ENCODE data around the gene PHLPP1.
"Not testable (repeated sequence)": the region's sequence is repeated elsewhere in the genome, so short reads cannot be mapped to it uniquely, and the experiment has no call there.

PHLPP1 gene

DNA sequence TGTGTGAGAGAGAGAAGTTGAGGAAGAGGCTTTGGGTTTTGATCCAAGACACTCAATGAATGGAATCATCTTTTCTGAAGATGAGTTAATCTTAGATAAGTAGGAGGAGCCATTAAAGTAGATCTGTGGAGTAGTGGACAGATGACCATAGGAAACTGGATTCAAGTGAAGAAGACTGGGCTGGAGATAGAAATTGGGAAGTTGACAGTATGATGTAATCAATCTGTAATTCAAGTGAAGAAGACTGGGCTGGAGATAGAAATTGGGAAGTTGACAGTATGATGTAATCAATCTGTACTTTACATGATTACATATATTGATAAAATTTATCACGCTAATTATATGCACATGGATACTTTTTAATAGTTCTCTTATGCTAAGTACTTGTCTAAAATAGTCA is 92.8 kb downstream of the PHLPP1 start:
- H3K4me3 ChIP-seq (ENCODE audit: low read depth, low read length), result no peak overlapping the region
- DNase-seq (ENCODE audit: low read depth), result peak; percentile 44
- TF ChIP-seq, protein P1, sequence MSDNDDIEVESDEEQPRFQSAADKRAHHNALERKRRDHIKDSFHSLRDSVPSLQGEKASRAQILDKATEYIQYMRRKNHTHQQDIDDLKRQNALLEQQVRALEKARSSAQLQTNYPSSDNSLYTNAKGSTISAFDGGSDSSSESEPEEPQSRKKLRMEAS (IDR thresholded peaks at IDR 0.05; ENCODE audit: low read depth, low read length), result no peak
- TF ChIP-seq, protein P2, sequence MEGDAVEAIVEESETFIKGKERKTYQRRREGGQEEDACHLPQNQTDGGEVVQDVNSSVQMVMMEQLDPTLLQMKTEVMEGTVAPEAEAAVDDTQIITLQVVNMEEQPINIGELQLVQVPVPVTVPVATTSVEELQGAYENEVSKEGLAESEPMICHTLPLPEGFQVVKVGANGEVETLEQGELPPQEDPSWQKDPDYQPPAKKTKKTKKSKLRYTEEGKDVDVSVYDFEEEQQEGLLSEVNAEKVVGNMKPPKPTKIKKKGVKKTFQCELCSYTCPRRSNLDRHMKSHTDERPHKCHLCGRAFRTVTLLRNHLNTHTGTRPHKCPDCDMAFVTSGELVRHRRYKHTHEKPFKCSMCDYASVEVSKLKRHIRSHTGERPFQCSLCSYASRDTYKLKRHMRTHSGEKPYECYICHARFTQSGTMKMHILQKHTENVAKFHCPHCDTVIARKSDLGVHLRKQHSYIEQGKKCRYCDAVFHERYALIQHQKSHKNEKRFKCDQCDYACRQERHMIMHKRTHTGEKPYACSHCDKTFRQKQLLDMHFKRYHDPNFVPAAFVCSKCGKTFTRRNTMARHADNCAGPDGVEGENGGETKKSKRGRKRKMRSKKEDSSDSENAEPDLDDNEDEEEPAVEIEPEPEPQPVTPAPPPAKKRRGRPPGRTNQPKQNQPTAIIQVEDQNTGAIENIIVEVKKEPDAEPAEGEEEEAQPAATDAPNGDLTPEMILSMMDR (IDR thresholded peaks at IDR 0.05; ENCODE audit: low read depth, low read length), result no peak
- TF ChIP-seq POLR2A (IDR thresholded peaks at IDR 0.05; ENCODE audit: extremely low read depth, insufficient read length) (no peak), MYC (IDR thresholded peaks at IDR 0.05; ENCODE audit: low read depth, low read length) (no peak)

DNA sequence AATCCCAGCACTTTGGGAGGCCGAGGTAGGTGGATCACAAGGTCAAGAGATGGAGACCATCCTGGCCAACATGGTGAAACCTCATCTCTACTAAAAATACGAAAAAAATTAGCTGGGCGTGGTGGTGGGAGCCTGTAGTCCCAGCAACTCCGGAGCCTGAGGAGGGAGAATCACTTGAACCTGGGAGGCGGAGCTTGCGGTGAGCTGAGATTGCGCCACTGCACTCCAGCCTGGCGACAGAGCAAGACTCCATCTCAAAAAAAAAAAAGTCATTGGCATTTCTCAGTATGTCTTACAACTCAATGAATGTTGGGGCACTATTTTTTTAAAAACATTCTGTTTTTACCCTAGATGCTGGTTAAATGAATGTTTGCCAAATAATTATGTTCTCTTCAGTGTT is 94.1 kb downstream of the PHLPP1 start:
- DNase-seq (ENCODE audit: low read depth); H3K4me3 ChIP-seq (ENCODE audit: low read depth, low read length): not testable (repeated sequence)

DNA sequence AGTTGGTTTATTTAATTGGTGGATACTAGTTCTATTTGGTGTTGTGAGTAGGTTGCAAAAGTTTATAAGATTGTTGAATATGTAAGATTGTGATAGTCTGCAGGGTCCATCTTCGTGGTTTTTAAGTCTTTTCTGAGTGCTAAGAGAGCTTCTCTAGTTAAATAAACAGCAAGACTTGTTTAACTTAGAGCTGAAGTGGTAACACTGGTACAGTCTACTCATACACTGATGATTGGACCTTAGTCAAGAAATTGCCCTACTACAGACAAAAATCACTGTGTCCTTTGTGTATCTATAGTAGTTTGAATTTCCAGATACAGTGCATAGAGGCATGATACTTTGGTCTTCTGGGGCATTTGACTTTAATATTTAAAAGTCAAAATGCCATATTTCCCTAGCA is 94.6 kb downstream of the PHLPP1 start:
- TF ChIP-seq MYC (IDR thresholded peaks at IDR 0.05; ENCODE audit: low read depth, low read length) (no peak), POLR2A (IDR thresholded peaks at IDR 0.05; ENCODE audit: extremely low read depth, insufficient read length) (no peak)
- TF ChIP-seq, protein P1 (IDR thresholded peaks at IDR 0.05; ENCODE audit: low read depth, low read length), result no peak
- TF ChIP-seq, protein P2 (IDR thresholded peaks at IDR 0.05; ENCODE audit: low read depth, low read length), result no peak
- DNase-seq (ENCODE audit: low read depth), result no peak
- H3K4me3 ChIP-seq (ENCODE audit: low read depth, low read length), result no peak overlapping the region

DNA sequence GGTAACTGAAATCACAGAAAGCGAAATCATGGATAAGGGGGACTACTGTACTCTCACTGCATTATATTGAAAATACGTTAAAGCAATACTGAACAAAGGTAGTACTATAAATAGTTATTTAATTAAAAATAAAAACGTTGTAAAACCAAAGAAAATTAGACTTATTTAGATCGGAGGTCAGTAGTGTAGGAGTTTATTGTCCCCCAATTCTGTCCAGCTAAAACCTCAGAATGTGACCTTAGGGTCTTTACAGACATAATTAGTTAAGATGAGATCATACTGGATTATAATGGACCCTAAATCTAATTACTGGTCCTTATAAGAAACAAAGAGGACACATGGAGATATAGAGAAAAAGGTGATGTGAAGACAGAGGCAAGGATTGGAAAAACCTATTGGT is 95.3 kb downstream of the PHLPP1 start:
- H3K4me3 ChIP-seq (ENCODE audit: low read depth, low read length), result no peak overlapping the region
- TF ChIP-seq, protein P1 (IDR thresholded peaks at IDR 0.05; ENCODE audit: low read depth, low read length), result no peak
- TF ChIP-seq, protein P2 (IDR thresholded peaks at IDR 0.05; ENCODE audit: low read depth, low read length), result no peak
- no peak for DNase-seq (ENCODE audit: low read depth)

DNA sequence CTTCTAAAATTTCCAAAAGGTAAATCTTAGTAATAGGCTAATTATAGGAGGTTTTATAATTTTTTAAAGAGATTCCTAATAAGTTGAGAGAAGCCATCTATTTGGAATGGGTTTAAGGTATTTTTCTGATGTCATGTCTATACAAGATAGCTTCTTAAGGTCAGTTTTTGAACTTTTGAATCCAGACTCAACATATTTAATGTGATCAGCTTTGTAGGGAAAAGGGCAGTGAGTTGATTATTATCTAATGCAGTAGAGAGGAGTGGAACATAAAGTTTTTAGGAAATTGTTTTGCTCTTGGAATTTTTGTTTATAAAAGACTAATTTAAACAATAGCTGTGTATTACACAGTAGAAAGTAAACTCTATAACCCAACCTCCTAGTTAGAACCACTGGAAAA is 96.3 kb downstream of the PHLPP1 start:
- no peak overlapping the region for H3K4me3 ChIP-seq (ENCODE audit: low read depth, low read length)
- DNase-seq (ENCODE audit: low read depth), result no peak
- TF ChIP-seq, protein P2 (IDR thresholded peaks at IDR 0.05; ENCODE audit: low read depth, low read length), result no peak
- TF ChIP-seq, protein P1 (IDR thresholded peaks at IDR 0.05; ENCODE audit: low read depth, low read length), result no peak
- no peak for TF ChIP-seq POLR2A (IDR thresholded peaks at IDR 0.05; ENCODE audit: extremely low read depth, insufficient read length)
- no peak for TF ChIP-seq MYC (IDR thresholded peaks at IDR 0.05; ENCODE audit: low read depth, low read length)

DNA sequence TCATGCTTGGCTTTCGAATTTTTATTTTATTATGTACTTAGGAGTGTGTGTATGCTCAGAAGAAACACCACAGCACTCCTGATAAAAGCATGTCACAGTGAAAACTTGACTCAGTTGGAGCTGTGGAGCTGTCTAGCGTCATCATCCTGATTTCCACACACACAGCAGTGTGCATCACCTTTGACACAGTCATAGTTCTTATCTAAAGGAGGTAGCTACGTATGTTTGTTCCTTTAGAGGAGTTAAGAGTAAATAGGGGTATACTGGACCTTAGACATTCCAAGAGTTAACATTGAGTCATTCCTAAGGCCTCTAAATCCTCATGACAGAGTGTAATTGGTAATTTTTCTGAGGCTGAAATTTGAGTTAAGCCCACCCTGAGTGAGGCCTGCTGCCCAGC is 96.9 kb downstream of the PHLPP1 start:
- TF ChIP-seq, protein P2 (IDR thresholded peaks at IDR 0.05; ENCODE audit: low read depth, low read length), result no peak
- TF ChIP-seq MYC (IDR thresholded peaks at IDR 0.05; ENCODE audit: low read depth, low read length), result no peak
- no peak for TF ChIP-seq POLR2A (IDR thresholded peaks at IDR 0.05; ENCODE audit: extremely low read depth, insufficient read length)
- TF ChIP-seq, protein P1 (IDR thresholded peaks at IDR 0.05; ENCODE audit: low read depth, low read length), result no peak
- no peak overlapping the region for H3K4me3 ChIP-seq (ENCODE audit: low read depth, low read length)

More for the DNA sequence above, 96.9 kb downstream of the PHLPP1 start:
- no peak for DNase-seq (ENCODE audit: low read depth)

Measured in NB4 (cell line).